Dedifferentiated amniotic fluid mesenchymal stem cell (primary cell): ENCODE measurements around the gene CLRN2.
"Not testable (repeated sequence)": the region's sequence is repeated elsewhere in the genome, so short reads cannot be mapped to it uniquely, and the experiment has no call there.

Source experiments
- DNase-seq: peaks from one replicate; pipeline ENCODE4 v3.0.0-alpha.2; 2016; ENCODE audit errors: extremely low spot score

CLRN2 gene

DNA sequence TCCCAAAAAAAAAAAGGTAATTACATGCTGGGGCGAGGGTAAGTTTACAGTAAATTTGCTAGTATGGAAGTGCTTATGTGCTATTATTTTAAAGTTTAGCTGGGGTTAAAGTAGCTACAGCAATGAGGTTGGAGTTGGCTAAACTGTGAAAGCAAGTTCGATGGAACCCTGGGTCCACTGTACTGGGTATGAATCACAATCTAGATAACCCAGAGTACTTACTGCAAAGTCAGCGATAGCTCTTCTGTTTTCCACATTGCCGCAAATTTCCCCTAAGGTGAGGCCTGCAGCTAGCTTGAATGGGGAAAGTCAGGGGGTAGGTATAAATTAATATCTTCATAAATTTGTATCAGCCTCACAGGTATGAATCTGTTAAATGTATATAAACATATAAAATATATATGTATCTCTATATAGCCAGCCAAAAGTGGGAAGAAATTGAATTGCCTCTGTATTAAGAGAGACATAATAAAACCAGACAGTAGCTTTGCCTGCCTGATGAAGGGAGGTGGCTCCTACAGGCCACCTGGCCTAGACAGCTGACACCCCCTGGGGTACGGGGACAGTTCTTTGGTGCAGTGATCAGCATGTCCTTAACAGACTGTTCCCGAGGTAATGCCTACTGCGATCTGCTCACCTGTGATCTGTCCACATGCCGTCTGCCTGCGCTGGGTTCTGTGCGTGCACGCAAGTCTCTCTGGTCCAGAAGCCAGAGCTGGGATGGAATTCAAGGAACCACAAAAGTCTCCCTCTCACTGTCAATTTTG lies 30.6 kb downstream of the CLRN2 start:
- no peak for DNase-seq

DNA sequence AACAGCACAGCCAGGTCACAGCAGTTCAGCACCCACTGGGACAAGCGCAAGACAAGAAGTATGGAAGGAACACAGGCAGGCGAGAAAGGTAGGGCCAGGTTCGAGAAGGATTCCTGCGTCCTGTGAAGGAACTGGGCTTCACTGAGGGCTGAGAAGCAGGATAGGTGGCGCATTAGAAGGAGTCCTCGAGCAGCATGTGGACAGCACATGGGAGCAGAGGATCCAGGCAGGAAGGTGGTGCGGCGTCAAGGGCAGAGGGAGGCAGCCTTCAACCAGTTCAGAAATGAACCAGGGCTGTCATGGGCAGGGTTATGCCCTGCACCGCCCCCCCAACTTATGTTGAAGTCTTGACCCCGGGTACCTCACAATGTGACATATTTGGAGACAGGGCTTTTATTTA lies 31.3 kb downstream of the CLRN2 start:
- DNase-seq = no peak

DNA sequence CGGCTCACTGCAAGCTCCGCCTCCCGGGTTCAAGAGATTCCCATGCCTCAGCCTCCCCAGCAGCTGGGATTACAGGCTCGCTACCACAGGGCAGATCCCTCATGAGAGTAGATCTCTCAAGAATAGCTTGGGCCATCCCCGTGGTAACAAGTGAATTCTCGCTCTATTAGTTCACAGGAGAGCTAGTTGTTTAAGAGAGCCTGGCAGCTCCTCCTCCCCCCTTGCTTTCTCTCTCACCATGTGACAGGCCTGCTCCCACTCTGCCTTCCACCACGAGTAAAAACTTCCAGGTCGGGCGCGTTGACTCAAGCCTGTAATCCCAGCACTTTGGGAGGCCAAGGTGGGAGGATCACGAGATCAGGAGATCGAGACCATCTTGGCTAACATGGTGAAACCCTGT lies 31.7 kb downstream of the CLRN2 start:
- DNase-seq = no peak

DNA sequence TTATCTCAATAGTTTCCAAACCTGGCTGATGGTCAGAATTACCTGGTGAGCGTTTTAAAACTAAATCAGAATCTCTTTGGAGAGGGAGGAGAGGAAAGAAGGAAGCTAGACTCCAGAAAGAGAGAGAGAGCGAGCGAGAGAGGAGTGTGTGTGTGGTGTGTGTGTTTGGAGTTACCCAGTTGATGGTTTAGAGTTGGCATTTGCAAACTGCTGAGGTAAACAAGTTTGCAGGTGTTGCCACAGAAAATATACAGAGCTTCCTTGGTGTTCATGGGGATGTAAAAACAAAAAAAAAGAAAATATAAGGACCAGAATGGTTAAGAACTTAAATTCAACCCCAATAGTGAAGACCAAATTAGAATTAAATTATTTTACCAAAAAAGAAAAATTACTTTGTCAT lies 35.6 kb downstream of the CLRN2 start:
- DNase-seq = no peak

DNA sequence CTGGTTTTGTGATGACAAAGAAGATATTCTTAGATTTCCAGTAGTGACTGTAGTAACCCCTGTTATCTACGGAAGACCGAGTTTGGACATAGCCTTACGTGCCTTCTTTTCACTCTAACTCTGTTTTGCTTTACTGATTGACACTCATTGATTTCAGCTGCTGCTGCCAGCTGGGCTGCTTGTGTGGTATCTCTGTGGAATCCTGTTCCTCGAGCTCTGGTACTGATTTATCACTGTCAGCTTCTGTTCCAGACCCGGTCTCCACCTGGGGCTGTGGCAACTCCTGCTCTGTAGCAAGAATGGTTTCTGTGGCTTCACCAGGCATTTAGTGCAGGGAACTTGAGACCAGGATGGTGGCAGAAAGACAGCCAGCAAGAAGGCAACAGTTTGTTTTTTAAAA lies 37.5 kb downstream of the CLRN2 start:
- DNase-seq = no peak

DNA sequence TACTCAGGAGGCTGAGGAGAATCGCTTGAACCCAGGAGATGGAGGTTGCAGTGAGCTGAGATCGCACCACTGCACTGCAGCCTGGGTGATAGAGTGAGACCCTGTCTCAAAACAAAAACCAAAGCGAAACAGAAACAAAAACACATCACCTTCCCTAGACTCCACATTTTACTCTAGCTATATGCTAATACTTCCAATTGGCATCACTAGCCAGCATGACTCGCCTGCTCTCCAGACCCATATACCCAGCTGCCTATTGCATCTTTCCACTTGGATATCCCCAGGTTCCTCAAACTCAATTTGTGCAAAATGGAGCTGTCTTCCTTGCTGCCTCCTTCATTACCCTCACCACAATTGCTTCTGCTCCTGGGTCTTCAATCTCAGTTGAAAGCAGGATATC lies 39.6 kb downstream of the CLRN2 start:
- no peak for DNase-seq

DNA sequence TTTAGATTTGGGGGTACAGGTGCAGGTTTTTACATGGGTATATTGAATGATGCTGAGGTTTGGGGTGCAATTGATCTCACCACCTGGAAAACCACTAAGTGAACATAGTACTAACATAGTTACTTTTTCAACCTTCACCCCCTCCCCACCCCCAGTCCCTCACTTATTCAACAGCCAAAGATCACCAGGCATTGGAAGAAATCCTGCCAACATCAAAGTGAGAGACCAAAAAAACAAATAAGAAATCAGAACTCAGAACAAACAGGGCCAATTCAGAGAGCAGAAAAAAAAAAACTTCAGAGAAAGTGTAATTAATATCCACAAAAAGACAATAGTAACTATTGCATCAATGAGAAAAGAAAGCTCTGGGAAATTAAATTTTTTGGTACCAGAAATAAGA lies 41.5 kb downstream of the CLRN2 start:
- DNase-seq = no peak

DNA sequence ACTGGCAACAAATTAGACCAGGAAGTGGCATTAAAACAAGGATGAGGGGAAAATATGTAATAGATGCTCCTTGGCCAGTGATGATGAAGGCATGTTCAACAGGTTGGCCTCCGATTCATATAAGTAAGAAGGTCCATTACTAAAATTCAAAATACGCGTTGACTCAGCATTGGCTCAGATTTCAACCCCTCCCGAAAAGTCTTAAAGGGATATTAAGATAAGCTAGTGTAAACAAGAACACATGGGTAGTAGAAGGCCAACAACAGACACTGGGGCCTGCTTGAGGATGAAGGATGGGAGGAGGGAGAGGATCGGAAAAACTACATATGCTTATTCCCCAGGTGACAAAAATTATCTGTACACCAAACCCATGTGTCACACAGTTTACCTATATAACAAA lies 42.9 kb downstream of the CLRN2 start:
- no peak for DNase-seq

DNA sequence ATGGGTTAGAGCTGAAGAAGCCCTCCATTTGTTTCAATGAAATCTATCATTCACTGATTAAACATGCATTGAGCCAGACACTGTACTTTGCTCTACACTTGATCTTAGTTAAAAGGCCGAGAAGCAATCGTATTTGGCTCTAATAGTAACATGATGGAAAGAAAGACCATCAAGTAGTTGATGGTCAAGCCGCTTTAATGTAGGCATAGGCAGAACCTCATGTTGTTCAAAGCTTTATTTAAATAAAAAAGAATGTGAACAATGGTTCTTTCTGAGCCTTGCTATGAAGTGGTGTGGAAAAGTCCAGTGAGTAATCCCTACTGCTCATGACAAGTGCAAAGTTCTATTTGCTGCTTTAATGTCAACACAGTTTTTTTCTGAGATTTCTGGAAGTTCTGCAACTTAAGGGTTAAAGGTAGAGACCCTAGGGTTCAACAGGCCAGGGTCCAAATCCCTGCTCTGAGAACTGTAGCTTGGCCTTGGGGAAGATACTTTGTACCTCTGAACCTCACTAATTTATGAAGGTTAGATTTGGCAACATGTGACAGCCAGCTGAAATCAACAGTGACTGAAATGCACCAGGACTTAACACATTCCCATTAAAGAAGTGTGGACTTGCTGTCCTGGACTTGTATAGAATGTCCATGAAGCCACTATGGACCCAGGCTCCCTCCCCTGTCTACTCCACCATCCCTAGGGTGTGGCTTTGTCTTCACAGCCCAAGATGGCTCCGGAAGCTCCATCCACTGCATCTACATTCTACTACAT lies 44.2 kb downstream of the CLRN2 start:
- no peak for DNase-seq

DNA sequence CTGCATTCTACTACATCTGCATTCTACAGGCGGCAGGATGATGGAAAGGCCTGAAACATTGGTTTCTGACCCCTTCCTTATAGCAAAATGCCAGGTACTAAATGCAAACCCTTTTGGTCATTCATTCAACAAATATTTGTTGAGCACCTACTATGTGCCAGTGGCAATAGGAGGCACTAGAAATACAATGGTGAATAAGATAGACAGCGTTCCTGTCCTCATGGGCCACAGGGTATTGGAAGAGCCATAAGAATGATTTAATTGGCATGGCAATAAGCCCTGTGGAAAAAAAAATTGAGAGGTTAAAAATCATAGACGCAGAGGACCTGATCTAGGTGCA lies 44.7 kb downstream of the CLRN2 start:
- DNase-seq = no peak

DNA sequence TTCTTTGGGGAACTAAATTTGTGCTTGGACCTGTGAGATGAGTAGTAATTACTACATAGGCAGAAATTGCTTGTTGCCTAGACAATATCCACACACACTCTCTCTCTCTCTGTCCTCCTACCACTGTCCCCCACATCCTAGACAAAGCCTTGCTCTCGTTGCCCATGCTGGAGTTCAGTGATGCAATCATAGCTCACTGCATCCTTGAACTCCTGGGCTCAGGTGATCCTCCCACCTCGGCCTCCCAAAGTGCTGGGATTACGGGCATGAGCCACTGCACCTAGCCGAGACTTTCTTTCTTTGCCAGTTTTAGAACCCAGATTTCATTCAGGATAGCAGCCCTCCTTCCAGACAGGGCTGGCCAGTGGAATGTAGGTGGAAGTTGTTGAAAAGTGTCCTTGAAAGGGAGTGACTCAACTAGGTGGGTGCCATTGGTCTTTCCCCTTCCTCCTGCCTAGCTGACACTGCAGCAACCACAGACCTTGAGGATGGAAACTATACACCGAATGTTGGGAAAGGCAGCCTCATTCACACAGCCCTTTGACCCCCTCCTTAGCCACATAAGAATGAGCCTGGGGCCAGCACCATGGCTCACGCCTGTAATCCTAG lies 45.2 kb downstream of the CLRN2 start:
- no peak for DNase-seq

DNA sequence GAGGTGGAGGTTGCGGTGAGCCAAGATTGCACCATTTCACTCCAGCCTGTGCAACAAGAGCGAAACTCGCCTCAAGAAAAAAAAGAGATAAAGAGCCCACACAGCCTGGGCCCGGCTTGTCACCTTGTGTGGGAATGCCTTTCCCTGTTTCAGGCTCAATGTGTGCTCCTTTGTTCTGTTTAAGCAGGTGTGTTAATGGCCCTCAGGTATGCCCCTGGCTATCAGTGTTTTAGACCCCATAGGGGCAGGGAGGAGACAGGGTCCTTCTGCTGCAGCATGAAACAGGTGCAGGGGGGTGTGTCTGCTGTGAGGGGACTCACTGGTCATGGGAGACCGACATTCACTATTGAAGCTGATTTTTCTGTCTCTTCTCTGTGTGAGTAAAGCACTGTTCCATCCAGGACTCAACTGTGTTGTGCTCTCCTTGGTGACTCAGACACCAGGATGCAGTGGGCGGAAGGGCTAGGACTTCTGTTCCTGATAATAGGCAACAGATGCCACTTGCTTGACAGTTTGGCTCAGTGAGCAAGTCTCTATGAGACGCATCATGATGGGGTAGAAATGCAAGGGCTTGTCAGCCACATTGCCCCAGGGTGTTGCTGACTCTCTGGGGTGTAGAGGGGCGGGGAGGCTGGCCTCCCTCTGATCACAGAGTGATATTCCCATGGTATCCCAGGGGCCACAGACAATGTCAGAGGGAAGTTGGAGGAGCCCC lies 46.4 kb downstream of the CLRN2 start:
- DNase-seq = peak; percentile 79

DNA sequence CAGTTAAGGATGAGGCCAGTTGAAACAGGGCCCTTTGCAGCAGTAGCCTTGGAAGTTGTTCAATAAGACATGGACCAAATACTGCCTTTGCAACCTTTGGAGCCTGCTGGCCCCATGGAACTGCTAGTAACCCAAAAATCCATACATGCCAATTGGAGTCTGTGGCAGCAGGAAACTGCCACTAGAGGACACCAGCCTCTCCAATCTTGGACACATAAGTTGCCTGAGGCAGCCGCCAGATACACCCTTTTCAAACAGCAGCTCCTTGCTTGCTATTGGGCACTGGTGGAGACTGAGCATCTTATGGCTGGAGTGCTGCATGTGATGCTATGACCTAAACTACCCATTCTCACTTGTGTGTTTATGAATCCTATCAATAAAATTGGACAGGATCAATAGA lies 47.2 kb downstream of the CLRN2 start:
- no peak for DNase-seq

DNA sequence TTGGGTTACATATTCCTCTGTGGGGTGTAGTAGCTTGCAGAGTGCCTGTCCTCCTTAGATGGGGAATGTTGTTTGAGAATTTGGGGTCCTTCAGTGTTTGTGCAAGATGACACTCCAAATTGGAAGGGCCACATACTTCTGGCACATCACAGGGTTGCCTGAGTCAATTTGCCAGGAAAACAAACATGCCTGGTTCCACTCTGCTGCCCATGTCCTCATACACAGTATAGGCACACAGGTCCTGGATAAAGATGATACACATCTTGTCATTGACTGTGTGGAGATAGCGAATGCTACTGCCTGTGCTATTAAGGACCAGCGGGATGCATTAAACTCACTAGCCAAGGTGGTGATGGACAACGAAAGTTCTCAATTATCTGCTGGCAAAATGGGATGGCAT lies 50.9 kb downstream of the CLRN2 start:
- no peak for DNase-seq

DNA sequence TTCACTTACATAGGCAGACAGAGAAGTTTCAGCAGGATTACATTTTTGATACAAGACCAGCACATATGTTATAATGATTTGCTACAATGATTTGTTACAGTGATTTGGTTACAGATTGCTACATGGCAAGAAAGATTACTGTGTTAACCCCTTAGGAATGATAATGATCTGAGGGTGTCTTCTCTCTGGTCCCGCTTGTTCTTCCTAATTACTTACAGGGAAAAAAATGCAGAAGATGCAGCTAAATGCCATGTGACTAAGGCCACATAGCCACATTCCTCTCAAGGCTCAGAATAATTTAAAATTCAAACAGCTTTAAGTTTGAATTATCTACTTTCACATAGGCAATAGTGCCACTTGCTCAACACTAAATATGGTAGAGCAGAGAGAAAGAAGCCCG lies 52.3 kb downstream of the CLRN2 start:
- no peak for DNase-seq

DNA sequence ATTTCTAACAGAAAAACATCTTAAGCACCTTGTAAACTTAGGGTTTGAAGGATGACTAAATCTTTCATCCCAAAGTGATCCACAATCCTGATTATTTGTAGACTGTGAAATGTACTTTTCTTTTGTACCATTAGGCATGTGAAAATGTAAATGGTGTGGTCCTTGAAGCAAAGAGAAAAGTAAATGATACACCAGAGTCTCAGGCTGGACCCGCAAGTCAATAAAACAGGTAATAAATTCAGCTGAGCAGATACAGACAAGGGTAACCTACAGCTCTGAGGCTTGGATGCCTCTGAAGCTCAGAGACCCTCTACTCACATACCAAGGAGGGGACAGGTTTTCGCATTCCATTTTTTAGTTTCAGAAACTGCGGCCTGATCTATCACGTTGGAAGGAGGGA lies 59.2 kb downstream of the CLRN2 start:
- no peak for DNase-seq

DNA sequence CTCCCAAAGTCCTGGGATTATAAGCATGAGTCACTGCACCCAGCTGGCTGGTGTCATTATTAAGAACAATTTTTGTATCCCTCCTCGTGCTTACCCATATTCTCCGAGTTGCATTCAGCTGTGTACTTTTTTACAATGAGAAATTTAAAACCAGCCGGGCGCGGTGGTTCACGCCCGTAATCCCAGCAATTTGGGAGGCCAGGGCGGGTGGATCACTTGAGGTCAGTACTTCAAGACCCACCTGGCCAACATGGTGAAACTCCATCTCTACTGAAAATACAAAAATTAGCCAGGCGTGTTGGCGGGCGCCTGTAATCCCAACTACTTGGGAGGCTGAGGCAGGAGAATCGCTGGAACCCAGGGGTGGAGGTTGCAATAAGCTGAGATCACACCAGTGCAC lies 60.2 kb downstream of the CLRN2 start:
- DNase-seq = not testable (repeated sequence)
